Fibroblast of upper back skin (primary cell): ENCODE measurements around the gene SUMO4.

Source experiments
- DNase-seq: peaks from one replicate; pipeline ENCODE4 v3.0.0-alpha.2; 2013

SUMO4 gene

DNA sequence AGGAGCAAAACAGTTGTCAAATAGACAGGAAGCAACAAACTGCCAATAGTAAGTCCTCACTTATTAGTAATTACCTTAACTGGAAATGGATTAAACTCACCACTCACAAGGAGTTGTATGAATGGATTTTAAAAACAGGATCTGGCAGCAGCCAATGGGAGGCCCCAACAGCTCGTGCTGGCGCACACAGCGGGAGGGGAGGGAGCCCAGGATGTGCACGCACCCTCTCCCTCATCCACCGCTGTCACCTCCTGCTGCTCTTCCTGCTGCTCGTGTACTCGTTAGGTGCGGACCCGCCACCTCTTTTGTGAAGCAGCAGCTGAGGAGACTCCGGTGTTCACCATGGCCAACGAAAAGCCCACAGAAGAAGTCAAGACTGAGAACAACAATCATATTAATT, at the start of gene SUMO4:
Gene SUMO4, plus strand, starts transcription at position 213 of the 400 bp plus-strand sequence. Its CDS starts 130 bp downstream, at position 343.
- no peak for DNase-seq

DNA sequence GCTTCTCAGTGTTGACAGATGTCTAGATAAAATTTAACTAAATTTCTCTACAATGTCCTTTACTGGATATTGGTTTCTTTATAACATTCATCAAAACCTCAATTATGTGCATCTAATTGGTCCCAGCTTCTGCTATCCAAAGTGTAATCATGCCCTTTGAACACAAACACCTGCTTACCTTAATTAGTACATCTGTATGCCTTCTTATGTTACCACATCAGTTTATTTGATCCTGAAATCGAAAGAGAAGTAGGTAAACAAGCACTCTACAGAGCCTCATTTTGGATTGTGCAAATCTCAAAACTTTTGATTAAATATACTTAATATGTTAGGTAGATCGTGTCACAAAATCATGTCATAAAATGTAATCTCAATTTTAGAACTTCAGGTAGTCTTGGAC, 46.1 kb upstream of the SUMO4 start:
- DNase-seq: no peak

DNA sequence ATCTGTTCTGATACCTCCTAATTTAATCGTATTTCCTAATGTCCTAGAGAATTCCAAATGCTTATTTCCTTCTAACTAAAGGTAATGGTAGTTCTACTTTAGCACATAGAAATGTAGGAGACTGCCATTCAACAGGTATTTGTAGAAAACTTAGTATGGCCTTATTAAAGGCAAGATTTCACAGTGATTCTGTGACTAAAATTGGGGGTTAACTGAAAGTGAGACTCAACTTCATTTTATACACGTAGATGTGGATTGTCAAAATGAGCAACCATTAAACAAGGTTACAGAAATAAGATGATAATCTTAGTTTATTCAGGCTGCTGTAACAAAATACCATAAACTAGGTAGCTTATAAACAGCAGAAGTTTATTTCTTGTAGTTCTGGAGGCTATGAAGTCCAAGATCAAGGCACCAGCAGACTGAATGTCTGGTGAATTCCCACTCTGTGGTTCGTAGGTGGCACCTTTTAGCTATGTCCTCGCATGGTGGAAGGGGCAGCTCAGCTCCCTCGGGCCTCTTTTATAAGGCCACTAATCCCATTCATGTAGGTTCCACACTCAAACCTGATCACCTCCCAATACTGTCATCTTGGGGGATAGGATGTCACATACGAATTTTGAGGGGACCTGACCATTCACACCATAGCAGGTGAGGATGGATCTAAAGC, 43.8 kb upstream of the SUMO4 start:
- DNase-seq: no peak

DNA sequence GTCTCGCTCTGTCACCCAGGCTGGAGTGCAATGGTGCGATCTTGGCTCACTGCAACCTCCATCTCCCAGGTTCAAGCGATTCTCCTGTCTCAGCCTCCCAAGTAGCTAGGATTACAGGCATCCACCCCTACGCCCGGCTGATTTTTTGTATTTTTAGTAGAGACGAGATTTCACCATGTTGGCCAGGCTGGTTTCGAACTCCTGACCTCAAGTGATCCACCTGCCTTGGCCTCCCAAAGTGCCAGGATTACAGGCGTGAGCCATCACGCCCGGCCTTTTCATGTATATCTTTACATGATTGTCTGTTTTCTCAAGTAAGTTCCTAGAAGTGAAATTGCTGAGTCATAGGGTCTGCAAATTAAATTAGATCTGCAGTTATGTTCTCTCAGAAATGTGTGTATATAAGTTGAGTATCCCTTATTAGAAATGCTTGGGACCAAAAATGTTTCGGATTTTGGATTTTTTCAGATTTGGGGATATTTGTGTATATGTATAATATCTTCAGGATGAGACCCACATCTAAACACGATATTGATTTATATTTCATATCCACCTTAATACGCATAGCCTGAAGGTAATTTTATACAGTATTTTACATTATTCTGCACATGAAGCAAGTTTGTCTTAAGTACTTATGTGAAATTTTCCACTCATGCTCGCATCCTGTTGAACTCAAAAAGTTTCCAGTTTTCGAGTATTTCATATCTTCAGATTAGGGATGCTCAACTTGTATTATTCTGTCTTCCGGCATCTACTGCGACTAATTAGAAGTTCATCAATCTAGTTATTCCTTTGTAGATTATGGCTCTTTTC, 42.1 kb upstream of the SUMO4 start:
- no peak for DNase-seq

DNA sequence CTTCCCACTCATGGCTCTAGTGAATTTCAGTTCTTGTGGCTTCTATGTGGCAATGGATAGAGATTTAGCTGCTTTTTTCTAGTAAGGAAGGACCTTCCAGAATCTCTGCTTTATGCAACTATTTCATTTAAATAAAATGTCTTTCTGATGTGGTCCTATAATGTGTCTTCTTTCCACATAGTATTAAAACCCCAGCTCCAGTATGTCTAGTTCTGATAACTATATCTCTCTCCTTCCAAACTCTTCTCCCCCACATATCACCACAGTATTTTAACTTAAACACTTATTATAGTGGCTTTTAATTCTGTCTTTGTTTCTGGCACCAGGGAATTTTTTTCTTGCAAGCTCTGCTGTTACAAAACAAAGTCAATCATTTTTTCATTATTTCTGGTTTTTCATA, 40.6 kb upstream of the SUMO4 start:
- no peak for DNase-seq

DNA sequence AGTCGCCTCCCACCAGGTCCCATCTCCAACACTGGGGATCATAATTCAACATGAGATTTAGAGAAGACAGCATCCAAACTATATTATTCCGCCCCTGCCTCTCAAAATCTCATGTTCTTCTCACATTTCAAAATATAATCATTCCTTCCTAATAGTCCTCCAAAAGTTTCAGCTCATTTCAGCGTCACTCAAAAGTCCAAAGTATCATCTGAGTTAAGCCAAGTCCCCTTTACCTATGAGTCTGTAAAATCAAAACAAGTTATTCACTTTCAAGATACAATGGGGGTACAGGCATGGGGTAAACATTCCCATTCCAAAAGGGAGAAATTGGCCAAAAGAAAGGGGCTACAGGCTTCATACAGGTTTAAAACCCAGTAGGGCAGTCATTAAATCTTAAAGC, 39.5 kb upstream of the SUMO4 start:
- no peak for DNase-seq

DNA sequence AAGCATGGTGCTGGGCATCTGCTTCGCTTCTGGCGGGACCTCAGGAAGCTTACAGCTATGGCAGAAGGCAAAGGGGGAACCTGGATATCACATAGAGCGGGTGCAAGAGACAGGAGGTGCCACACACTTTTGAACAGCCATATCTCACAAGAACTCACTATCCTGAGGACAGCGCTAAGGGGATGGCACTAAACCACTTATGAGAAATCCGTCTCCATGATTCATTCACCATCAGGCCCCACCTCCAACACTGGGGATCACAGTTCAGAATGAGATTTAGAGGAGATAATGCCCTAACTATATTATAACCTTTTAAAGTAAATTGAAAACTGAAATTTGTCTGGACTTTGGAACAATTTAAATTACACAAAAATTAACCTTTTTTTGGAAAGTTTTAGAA, 37.8 kb upstream of the SUMO4 start:
- no peak for DNase-seq

DNA sequence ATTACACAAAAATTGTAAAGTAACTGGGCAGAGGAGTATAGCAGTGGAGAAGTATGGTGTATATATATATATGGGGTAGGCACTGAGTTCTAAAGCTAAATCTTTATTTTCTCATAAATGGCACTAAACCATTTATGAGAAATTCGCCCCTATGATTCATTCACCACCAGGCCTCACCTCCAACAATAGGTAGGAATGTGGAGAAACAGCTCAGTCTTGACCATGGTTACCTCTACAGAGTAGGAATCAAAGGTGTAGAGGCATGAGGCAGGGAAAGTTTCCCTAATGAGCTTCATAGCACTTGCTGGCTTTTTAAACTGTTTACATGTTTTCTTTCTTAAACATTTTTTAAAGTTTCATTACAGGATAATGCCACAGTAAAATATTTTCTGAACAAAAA, 36.9 kb upstream of the SUMO4 start:
- DNase-seq: no peak

DNA sequence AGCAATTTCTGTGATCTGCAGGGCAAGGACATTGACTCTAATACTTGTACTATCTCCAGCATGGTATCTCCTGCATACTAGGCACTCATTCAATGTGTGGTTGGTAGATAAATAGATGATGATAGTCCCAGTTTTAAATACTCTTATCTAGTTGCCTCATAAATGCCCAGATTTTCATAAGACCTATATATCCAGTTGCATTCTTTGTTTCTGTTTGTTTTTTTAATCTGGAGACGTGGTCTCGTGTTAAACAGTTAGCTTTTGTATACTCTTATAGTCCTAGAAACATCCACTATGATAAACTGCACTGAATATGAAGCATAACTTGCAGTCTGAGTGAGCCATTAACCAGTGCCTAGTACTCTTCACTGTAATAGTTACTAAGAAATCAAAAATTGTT, 35.5 kb upstream of the SUMO4 start:
- no peak for DNase-seq

DNA sequence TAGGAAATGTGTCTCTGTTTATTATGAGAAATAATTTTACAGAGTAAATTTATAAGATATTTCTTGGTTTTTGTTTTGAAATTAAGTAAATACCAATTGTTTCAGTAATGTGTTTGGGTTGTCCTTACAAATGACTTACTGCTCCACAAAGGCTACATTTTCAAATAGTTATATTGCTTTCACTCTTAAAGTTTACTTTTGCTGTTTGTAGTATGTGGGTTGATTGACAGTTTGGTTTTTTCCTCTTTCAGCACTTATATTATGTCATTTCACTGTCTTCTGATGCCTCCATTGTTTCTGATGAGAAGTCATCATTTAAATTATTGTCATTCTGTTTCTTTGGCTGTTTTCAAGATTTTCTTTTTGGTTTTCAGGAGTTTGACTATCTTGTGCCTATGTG, 34.9 kb upstream of the SUMO4 start:
- DNase-seq: no peak

DNA sequence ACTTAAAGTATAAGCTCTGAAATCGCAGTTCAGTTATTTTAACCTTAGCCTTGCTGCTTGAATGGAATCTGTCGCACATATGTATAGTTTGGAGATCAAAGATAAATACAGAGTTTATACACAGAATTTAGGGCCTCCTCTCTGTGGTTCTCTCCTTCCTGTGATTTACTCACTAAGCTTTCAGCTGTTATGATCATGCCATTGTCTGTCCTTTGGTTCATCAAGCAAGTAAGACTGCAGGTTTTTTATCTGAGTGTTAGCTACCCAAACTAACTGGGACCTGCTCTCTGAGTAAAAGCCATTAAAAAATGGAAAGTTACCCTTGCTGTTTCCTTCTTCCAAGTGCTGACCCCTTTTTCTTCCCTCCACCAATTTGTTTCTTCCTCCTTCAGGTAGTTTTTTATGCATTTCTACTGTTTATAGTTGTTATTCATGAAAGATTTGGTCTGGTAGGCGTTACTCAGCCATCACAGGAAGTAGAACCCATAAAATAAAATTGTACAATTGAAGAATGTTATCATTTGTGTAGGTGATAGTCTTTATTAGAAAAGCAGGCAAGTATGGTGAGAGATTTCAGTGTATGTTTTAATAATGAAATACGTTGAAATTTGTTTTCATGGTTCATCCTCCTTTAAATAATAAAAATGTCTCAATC, 33.7 kb upstream of the SUMO4 start:
- no peak for DNase-seq

DNA sequence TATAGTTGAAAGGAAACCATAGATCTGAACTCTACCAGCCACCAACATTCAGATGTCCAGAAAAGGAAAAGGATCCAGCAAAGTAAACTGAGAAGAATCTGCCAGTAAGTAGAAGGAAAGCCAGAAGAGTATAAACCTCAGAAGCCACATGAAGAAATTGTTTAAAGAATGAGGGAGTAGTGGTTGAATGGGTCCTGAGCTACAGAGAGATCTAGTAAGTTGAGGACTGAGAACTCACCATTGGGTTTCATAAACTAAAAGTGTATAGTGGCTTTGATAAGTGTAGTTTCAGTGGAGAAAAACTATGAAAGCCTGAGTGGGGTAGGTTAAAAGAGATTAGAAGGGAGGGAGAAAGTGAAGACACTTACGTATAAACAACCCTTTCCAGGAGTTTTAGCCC, 32.0 kb upstream of the SUMO4 start:
- DNase-seq: no peak

DNA sequence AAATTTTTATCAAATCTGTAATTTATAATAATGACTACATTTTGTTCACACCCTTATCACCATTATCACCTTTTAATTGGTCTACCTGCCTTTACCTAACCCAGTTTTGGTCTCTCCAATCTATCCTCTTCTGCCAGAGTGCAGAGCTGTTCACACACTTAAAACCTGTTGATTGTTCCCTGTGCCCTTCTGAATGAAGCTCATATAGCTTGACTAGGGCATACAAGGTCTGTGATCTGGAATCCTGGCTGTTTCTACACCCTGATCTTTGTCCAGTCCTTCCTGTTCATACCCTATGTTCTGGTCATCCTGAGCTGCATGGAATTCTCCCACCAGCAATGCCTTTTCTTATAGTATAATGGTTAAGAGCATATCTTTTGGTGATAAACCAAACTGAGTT, 28.9 kb upstream of the SUMO4 start:
- no peak for DNase-seq

DNA sequence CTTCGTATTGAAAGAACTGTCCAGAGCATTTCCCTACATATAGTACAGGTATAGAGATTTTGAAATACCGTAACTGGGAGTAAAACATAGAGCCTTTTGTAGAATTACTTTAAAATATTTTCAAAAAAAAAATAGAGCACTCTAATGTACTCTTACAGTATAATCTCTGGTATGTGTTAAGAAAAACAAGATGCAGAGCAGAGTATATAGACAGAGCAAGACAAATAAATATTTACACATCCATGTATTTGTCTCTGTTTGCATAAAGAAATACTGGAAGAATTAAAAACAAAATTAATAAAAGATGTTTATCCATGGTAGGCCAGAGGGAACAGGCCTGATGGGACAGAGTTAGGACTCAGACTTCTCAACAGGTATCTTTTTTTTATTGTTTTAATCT, 28.0 kb upstream of the SUMO4 start:
- DNase-seq: no peak

DNA sequence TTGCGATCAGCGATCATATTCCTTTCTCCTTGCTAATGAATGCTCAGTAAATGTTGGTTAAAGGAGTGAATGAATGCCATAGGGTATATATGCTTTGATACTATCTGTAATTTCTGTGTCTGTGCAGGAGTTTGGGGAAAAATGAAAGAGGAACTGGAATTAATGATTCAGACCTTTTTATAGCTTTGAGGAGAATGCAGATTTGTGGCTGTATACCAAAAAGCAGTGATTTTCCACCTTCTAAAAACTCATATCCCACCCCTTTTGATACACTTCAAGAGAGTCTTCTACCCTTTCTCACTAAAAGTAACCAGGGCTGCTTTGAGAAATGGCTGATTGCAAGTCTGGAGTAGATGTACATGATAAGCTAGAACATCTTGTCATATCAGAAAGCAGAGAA, 26.6 kb upstream of the SUMO4 start:
- DNase-seq: no peak

DNA sequence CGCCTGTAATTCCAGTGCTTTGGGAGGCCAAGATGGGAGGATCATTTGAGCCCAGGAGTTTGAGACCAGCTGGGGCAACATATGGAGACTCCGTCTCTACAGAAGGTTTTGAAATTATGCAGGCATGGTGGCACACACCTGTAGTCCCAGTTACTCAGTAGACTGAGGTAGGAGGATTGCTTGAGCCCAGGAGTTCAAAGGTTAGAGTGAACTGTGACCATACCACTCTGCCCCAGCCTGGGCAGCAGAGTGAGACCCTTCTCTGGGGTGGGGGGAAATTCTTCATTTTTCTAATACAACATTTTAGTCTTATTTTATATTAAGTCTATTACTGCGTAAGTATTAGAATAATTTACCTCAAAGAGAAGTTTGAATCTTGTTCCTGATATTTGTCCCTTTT, 20.1 kb upstream of the SUMO4 start:
- no peak for DNase-seq

DNA sequence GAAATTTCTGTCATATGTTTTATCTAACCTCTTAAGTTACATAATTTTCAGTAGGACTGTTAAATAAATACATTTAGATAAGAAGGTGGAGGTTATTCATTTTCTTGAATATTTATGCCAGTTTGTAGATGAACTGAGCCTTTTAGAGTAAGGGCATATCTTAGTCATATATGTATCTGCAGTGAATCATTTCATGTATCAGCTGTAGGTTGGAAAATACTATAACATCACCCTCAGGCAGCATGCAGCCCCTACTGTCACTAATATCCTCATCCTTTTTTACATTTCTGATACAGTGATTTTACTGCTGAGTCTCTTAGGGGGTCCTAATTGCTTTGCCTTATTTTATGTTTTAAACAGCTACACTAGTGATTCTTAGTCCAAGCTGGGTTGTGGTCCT, 19.5 kb upstream of the SUMO4 start:
- no peak for DNase-seq

DNA sequence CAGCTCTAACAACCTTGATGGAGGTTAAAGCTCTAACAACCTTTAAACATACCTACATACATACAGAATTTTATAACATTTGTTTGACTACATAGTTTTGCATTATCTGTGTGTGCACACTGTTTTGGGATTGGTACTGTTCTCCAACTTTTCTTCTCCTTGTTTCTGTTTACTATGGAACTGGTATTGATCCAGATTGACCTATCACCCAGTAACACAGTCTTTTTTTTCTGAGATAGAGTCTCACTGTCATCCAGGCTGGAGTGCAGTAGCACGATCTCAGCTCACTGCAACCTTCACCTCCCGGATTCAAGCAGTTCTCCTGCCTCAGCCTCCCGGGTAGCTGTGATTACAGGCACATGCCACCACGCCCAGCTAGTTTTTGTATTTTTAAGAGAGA, 16.7 kb upstream of the SUMO4 start:
- DNase-seq: no peak

DNA sequence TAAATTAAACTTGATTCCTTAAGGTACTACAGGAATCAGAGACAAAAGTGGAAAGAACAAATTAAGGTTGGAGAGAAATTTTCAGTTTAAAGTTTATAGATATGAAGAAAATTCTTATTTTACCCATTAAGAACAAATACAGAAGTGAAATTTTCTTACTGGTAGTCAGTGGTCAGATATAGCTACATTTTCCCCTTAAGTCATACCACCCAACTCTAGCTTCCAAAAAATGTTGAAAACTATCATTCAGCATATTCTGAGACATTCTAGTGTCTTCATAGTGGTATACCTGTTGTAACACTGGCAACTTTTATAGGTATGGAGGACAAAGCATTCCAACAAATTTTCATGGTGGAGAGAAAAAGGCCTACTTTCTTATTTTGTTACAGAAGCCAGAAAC, 15.6 kb upstream of the SUMO4 start:
- DNase-seq: no peak

DNA sequence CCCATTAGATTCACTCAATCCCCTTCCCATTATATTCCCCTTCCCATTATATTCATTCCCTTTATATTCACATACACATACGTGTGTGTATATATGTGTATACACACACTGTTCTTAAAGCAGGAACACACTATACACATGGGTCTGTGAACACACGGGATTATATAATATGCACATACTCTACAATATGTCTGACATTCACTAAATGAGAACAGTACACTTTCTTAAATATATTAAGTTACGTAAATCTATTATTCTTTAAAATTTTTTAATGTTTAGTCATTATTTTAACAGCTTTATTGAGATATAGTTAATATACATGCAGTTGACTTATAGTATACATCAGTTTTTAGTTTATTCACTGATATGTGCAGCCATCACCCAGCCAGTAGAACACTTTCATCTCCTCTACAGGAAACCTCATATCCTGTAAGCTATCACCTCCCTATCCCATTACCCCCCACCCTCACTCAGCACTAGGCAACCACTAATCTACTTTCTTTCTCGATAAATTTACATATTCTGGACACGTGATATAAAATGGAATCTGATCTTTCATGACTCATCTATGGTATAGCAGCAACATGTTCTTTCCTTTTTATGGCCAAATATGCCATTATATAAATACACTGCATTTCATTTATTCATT, 13.9 kb upstream of the SUMO4 start:
- no peak for DNase-seq

DNA sequence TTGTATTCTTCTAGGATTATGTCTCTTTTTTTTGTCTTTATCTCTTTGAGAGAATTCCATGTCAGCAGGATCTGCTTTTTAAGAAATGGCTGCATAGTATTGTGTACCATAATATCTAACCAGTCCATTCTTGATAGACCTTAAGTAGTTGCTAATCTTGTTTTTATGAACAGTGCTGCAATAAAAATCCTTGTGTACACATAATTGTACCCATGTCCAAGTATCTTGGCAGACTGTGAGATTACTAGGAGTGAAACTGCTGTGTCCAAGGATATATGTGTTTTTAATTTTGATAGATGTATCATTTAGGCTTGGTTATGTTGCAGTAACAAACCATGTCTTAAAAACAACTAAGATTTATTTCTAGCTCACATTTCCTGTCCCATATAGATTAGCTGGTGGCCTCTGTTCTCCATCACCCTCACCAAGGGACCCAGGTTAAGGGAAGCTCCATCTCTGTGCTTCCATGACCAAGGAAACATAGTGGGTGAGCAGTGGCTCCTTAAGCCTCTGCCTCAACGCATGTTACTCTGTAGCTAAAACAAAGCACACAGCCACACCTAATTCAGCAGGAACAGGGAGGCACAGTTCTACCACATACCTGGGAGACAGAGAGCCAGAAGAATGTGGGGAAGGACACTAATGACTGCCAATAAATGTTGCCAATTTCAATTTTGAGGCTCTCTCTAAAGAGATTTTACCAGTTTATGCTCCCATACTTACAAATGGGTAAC, 12.1 kb upstream of the SUMO4 start:
- no peak for DNase-seq

DNA sequence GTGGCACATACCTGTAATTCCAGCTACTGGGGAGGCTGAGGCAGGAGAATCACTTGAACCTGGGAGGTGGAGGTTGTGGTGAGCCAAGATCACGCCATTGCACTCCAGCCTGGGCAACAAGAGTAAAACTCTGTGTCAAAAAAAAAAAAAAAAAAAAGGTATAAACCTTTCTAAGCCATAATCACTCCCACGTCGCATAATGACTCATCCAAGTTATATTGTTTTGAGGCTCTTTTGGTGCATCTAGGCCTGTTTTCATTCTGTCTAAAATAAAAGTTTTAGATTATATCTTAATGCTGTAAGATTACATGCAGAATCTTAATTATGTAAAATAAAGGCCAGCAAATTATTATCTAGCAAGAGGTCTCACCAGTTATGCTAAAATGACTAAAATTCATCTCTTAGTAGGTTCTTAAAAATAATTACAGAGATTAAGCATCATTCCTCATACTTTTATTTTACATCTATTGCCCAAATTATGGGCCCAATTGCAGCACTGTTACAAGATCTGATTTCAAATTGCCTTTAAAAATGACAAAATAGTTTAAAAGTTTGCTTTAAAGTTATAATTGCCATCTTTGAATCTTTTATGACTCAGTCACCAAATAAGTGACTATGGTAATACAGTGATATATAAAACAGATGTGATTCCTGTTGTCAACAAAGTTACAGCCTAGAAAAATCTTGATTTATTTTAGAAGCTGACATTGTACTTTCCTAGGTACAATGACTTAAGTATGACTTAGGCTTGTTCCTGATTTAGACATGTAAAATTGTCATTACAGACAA, 10.4 kb upstream of the SUMO4 start:
- DNase-seq: peak; percentile 38
